Ishikawa (cell line): Measurements from ENCODE around the gene LRRC3B.

ENCODE experiments used
- CEBPB ChIP-seq: IDR thresholded peaks from 2 replicates; pipeline ENCODE4 v1.6.1; 2012
- CREB1 ChIP-seq: IDR thresholded peaks from 2 replicates; pipeline ENCODE4 v1.6.1; 2012; ENCODE audit warnings: low read depth
- EGR1 ChIP-seq: IDR thresholded peaks from 2 replicates; pipeline ENCODE4 v1.6.1; 2012
- EP300 ChIP-seq: IDR thresholded peaks from 2 replicates; pipeline ENCODE4 v1.6.1; 2012; ENCODE audit warnings: borderline replicate concordance
- FOXM1 ChIP-seq: IDR thresholded peaks from 2 replicates; pipeline ENCODE4 v1.6.1; 2012; ENCODE audit warnings: low read depth, borderline replicate concordance
- MAX ChIP-seq: IDR thresholded peaks from 2 replicates; pipeline ENCODE4 v1.6.1; 2012
- REST ChIP-seq: IDR thresholded peaks from 2 replicates; pipeline ENCODE4 v1.6.1; 2012; ENCODE audit warnings: low read depth, mild to moderate bottlenecking
- TAF1 ChIP-seq: IDR thresholded peaks from 2 replicates; pipeline ENCODE4 v1.6.1; 2012; ENCODE audit warnings: low read depth, mild to moderate bottlenecking
- TCF12 ChIP-seq: IDR thresholded peaks from 2 replicates; pipeline ENCODE4 v1.6.1; 2012; ENCODE audit warnings: low read depth
- TEAD4 ChIP-seq: IDR thresholded peaks from 2 replicates; pipeline ENCODE4 v1.6.1; 2012
- YY1 ChIP-seq: IDR thresholded peaks from 2 replicates; pipeline ENCODE4 v1.6.1; 2012; ENCODE audit warnings: low read depth
- ZBTB7A ChIP-seq: IDR thresholded peaks from 2 replicates; pipeline ENCODE4 v1.6.1; 2012; ENCODE audit warnings: low read depth

- TF ChIP-seq REST (no peak), CREB1 (no peak), YY1 (no peak), TEAD4 (no peak), TCF12 (no peak), ZBTB7A (no peak), EP300 (no peak), CEBPB (no peak), TAF1 (no peak), MAX (no peak), EGR1 (no peak), FOXM1 (no peak)
These were observed 98.5 kb downstream of the LRRC3B start for GRCh38 chr3:26721047-26721446.
